ENCODE results near the gene RPL29. TPM values are rescaled to one million over a fixed set of nuclear protein-coding genes. Genes with fewer than 3 reads are reported as not detected.

RPL29 gene
- total RNA-seq, 1 donor from 2014 or later = 1,224 TPM

GRCh38 chr3:52015438-52016228, 19.9 kb upstream of the RPL29 start:
- H3K27ac ChIP-seq = peak overlapping the region in 1 of 2 donors; percentile 96
- no peak for DNase-seq (ENCODE audit: low spot score in 2 of 2)
- intact Hi-C loops (cut with DNase I) = no loop called here
- no peaks in the 10 kb centered on the region for H3K36me3 ChIP-seq
- no peak for TF ChIP-seq CTCF (IDR thresholded peaks at IDR 0.05)
- H3K4me1 ChIP-seq = peaks cover 12 to 43% of the 10 kb centered on the region in 2 donors
- no peaks in the 10 kb centered on the region for H3K9me3 ChIP-seq
- H3K27me3 ChIP-seq = no peaks in the 10 kb centered on the region
- no peak overlapping the region for H3K4me3 ChIP-seq

- no peak overlapping the region for H3K4me3 ChIP-seq
- peak in 1 of 3 experiments; percentile 15 for TF ChIP-seq CTCF (IDR thresholded peaks at IDR 0.05)
- H3K9me3 ChIP-seq = no peaks in the 10 kb centered on the region
- intact Hi-C loops (cut with DNase I) = no loop called here
- H3K27ac ChIP-seq = no peak overlapping the region
- H3K36me3 ChIP-seq = no peaks in the 10 kb centered on the region
- DNase-seq (ENCODE audit: low spot score in 2 of 2) = no peak
- peaks cover 5 to 34% of the 10 kb centered on the region in 2 donors for H3K4me1 ChIP-seq
- no peaks in the 10 kb centered on the region for H3K27me3 ChIP-seq
Measured at GRCh38 chr3:52014613-52015012, 18.9 kb upstream of the RPL29 start.

GRCh38 chr3:52013802-52014598, 18.3 kb upstream of the RPL29 start:
- Histone ChIP-seq H3K9me3 (no peaks in the 10 kb centered on the region), H3K27ac (no peak overlapping the region), H3K4me1 (peaks cover 0 to 29% of the 10 kb centered on the region in 2 donors), H3K27me3 (no peaks in the 10 kb centered on the region), H3K36me3 (no peaks in the 10 kb centered on the region), H3K4me3 (no peak overlapping the region)
- no peak for DNase-seq (ENCODE audit: low spot score in 2 of 2)
- TF ChIP-seq CTCF (IDR thresholded peaks at IDR 0.05) = no peak
- intact Hi-C loops (cut with DNase I) = no loop called here

- Histone ChIP-seq H3K27me3 (no peaks in the 10 kb centered on the region), H3K4me3 (no peak overlapping the region), H3K36me3 (no peaks in the 10 kb centered on the region), H3K4me1 (peaks cover 0 to 17% of the 10 kb centered on the region in 2 donors), H3K27ac (no peak overlapping the region), H3K9me3 (no peaks in the 10 kb centered on the region)
- intact Hi-C loops (cut with DNase I) = no loop called here
- no peak for DNase-seq (ENCODE audit: low spot score in 2 of 2)
- no peak for TF ChIP-seq CTCF (IDR thresholded peaks at IDR 0.05)
Measured at GRCh38 chr3:52012699-52013098, 17.0 kb upstream of the RPL29 start.

GRCh38 chr3:52010431-52010830, 14.7 kb upstream of the RPL29 start:
- Histone ChIP-seq H3K4me1 (peaks cover 0 to 11% of the 10 kb centered on the region in 2 donors), H3K36me3 (no peaks in the 10 kb centered on the region), H3K27me3 (no peaks in the 10 kb centered on the region), H3K27ac (no peak overlapping the region), H3K9me3 (no peaks in the 10 kb centered on the region), H3K4me3 (no peak overlapping the region)
- no peak for DNase-seq (ENCODE audit: low spot score in 2 of 2)
- TF ChIP-seq CTCF (IDR thresholded peaks at IDR 0.05) = no peak
- intact Hi-C loops (cut with DNase I) = no loop called here
